Activated CD4-positive, alpha-beta T cell treated with anti-CD3 and anti-CD28 coated beads, Interleukin-2, Interleukin-4, amounts not matched to agents 100 ng/mL and 50 ng/mL, durations not matched to agents 16 hours and 8 hours (primary cell): ENCODE measurements around the gene SNX1.

ENCODE experiments used
- DNase-seq: peaks from one replicate; pipeline ENCODE4 v3.0.0-alpha.2; 2020; ENCODE audit warnings: low spot score

The SNX1 gene

GRCh38 chr15:64164436-64164835 lies 68.7 kb downstream of the SNX1 start:
- no peak for DNase-seq

- DNase-seq = no peak
These were observed 70.5 kb downstream of the SNX1 start for GRCh38 chr15:64166102-64166890.

- no peak for DNase-seq
These were observed 84.5 kb downstream of the SNX1 start for GRCh38 chr15:64180235-64180824.

GRCh38 chr15:64182859-64183370 lies 87.1 kb downstream of the SNX1 start:
- DNase-seq = no peak

GRCh38 chr15:64185146-64185911 lies 89.5 kb downstream of the SNX1 start:
- no peak for DNase-seq

- DNase-seq = peak; percentile 19
These were observed 91.8 kb downstream of the SNX1 start for GRCh38 chr15:64187396-64188191.
